ENCODE data around the gene RAB40AL. TPM values are rescaled to one million over a fixed set of nuclear protein-coding genes. Genes with fewer than 3 reads are reported as not detected.
A peak's percentile ranks its signal among the peaks of the same experiment; 100 is the strongest.

RAB40AL gene
- total and polyA plus RNA-seq, 7 donors, result 0.19 to 3.6 (median 2.0) TPM; not detected in 2

DNA sequence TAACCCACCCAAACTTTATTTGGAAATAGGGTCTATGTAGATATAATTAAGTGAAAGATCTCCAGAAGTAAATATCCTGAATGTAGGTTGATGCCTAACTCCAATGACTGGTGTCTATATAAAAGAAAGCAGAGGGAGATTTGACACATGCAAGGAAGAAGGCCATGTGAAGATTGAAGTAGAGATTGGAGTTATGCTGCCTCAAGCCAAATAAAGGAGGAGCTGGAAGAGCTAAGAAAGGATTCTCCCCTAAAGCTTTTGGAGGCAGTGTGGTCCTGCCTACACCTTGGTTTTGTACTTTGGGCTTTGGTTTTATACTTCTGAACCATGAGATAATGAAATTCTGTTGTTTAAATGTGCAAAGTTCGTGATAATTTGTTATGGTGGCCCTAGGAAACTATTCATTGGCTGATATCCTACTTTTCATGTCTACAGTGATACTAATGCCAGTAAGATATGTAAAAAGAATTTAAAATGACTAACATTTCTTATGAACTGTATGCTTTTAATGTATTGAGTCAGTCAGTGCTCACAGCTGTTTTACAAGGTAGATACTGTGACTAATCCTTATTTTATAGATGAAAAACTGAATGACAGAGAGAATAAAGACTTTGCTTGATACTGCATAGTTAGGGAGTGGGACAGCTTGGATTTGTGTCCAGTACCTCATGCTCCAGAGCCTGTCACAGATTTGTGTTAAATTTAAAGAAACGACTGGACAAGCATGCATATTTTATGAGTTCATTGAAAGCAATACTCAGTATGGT lies 5.9 kb upstream of the RAB40AL start:
- intact Hi-C loops (cut with DNase I), result no loop called here
- no peak for TF ChIP-seq POLR2A (IDR thresholded peaks at IDR 0.05)
- no peak for TF ChIP-seq POLR2AphosphoS5 (IDR thresholded peaks at IDR 0.05)
- TF ChIP-seq EP300 (IDR thresholded peaks at IDR 0.05), result no peak
- TF ChIP-seq CTCF (IDR thresholded peaks at IDR 0.05), result no peak

DNA sequence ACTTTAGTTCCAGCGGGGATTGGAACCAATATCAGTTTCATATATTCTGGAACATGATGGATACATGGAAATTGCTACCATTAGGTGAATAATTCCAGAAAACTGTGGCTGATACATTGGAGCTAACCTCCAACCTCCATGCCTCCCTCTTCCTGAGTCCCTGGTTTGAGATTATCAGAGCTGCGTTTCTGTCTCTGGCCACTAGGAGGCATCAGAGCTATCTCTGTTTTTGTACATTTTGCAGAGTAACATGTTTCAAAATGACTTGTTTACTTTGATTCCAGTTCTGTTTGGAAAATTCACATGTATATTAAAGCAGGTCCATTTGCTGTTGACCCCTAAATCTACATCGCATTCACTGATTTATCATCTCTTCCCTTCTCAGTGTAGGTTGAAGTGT lies 2.4 kb upstream of the RAB40AL start:
- TF ChIP-seq POLR2A (IDR thresholded peaks at IDR 0.05), result no peak
- TF ChIP-seq CTCF (IDR thresholded peaks at IDR 0.05), result peak in 1 of 4 experiments; percentile 51
- TF ChIP-seq POLR2AphosphoS5 (IDR thresholded peaks at IDR 0.05), result no peak
- TF ChIP-seq EP300 (IDR thresholded peaks at IDR 0.05), result no peak
- H3K4me3 ChIP-seq, result no peak overlapping the region
- WGBS, 2 donors, result 59 to 60% methylated on average over 3 of the region's 3 CpGs
- H3K27ac ChIP-seq, result no peak overlapping the region
- no peaks in the 10 kb centered on the region for H3K27me3 ChIP-seq
- DNase-seq, result no peak
- H3K9me3 ChIP-seq, result no peaks in the 10 kb centered on the region
- intact Hi-C loops (cut with DNase I), result no loop called here
- H3K36me3 ChIP-seq, result no peaks in the 10 kb centered on the region
- no peaks in the 10 kb centered on the region for H3K4me1 ChIP-seq

More for the DNA sequence above, 5.9 kb upstream of the RAB40AL start:
- Histone ChIP-seq H3K36me3 (no peaks in the 10 kb centered on the region), H3K4me1 (no peaks in the 10 kb centered on the region), H3K9me3 (no peaks in the 10 kb centered on the region), H3K27ac (no peak overlapping the region), H3K27me3 (no peaks in the 10 kb centered on the region), H3K4me3 (no peak overlapping the region)
- WGBS, 2 donors, result 69 to 78% methylated on average over 2 of the region's 2 CpGs
- no peak for DNase-seq

- intact Hi-C loops (cut with DNase I), result loop anchor here (2.0 to 5.0 kb wide), 2 partner anchors 206 to 226 kb away; no protein-coding TSS in a partner anchor
- TF ChIP-seq EP300 (IDR thresholded peaks at IDR 0.05), result no peak
- TF ChIP-seq CTCF (IDR thresholded peaks at IDR 0.05), result peak in 2 of 4 experiments; percentile 30 to 43
- TF ChIP-seq POLR2A (IDR thresholded peaks at IDR 0.05), result no peak
- Histone ChIP-seq H3K27me3 (no peaks in the 10 kb centered on the region), H3K9me3 (no peaks in the 10 kb centered on the region), H3K36me3 (no peaks in the 10 kb centered on the region), H3K4me1 (no peaks in the 10 kb centered on the region), H3K4me3 (peak overlapping the region in 2 of 4 donors; percentile 3), H3K27ac (no peak overlapping the region)
- 4 to 6% methylated on average over 14 of the region's 14 CpGs for WGBS, 2 donors
- DNase-seq, result no peak
Observed at GRCh38 chrX:102950908-102951866, 14.1 kb downstream of the RAB40AL start.

DNA sequence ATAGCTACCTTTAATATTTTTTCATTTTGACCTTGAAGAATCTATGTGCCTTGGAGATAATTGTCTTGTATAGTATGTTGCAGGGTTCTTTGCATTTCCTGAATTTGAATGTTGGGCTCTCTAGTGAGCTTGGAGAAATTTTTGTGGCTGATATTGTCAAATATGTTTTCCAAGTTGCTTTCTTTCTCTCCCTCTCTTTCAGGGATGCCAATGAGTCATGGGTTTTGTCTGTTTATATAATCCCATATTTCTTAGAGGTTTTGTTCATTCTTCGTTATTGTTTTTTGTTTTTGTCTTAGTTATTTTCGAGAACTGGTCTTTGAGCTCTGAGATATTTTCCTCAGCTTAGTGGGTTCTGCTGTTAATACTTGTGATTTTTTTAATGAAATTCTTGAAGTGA lies 20.7 kb downstream of the RAB40AL start:
- intact Hi-C loops (cut with DNase I), result no loop called here
- H3K4me1 ChIP-seq, result no peaks in the 10 kb centered on the region
- TF ChIP-seq POLR2A (IDR thresholded peaks at IDR 0.05), result no peak
- no peak for TF ChIP-seq CTCF (IDR thresholded peaks at IDR 0.05)
- TF ChIP-seq POLR2AphosphoS5 (IDR thresholded peaks at IDR 0.05), result no peak
- no peak for TF ChIP-seq EP300 (IDR thresholded peaks at IDR 0.05)
- no peak overlapping the region for H3K4me3 ChIP-seq
- H3K27me3 ChIP-seq, result no peaks in the 10 kb centered on the region
- no peaks in the 10 kb centered on the region for H3K36me3 ChIP-seq
- 89 to 95% methylated on average over 2 of the region's 2 CpGs for WGBS, 2 donors
- H3K27ac ChIP-seq, result no peak overlapping the region
- no peaks in the 10 kb centered on the region for H3K9me3 ChIP-seq
- no peak for DNase-seq

Measured in sigmoid colon (tissue), 7 donors.